ENCODE measurements around the gene PRKG1.
"Not testable (repeated sequence)": the region's sequence is repeated elsewhere in the genome, so short reads cannot be mapped to it uniquely, and the experiment has no call there.

The PRKG1 gene

DNA sequence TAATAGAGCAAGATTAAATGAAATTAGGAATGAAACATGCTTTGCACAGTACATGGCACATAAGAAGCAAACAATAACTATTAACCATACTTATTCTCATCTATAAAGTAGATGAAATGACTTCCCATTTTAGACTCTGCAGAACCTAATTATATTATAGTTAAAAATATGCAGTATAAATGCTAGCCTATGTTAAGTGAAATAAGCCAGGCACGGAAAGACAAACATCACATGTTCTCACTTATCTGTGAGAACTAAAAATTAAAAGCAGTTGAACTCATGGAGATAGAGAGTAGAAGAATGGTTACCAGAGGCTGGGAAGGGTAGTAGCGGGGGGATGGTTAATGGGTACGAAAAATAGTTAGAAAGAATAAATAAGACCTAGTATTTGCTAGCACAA is 247.0 kb downstream of the PRKG1 start:
- TF ChIP-seq, protein P1, sequence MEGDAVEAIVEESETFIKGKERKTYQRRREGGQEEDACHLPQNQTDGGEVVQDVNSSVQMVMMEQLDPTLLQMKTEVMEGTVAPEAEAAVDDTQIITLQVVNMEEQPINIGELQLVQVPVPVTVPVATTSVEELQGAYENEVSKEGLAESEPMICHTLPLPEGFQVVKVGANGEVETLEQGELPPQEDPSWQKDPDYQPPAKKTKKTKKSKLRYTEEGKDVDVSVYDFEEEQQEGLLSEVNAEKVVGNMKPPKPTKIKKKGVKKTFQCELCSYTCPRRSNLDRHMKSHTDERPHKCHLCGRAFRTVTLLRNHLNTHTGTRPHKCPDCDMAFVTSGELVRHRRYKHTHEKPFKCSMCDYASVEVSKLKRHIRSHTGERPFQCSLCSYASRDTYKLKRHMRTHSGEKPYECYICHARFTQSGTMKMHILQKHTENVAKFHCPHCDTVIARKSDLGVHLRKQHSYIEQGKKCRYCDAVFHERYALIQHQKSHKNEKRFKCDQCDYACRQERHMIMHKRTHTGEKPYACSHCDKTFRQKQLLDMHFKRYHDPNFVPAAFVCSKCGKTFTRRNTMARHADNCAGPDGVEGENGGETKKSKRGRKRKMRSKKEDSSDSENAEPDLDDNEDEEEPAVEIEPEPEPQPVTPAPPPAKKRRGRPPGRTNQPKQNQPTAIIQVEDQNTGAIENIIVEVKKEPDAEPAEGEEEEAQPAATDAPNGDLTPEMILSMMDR (IDR thresholded peaks at IDR 0.05; ENCODE audit: low read depth, low read length), result no peak
- no peak overlapping the region for H3K4me3 ChIP-seq (ENCODE audit: low read depth, low read length)

DNA sequence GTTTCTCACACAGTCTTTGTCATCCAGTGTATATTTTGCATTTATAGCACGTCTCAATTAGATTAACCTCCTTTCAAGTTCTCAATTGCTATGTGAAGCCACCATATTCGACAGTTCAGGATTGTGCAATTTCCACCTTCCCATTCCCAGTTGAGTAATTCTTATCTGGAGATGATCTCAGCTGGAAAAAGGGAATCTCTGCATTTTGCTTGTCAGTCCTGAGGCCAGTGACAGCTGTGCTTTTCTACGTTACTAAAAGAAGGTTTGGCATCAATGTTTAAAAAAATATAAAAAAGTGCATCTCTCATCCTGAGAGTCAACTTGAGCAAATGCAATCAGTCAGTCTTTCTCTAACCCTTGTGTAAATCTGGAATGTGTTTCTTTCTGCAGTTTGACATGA is 247.7 kb downstream of the PRKG1 start:
- H3K4me3 ChIP-seq (ENCODE audit: low read depth, low read length), result no peak overlapping the region
- TF ChIP-seq, protein P1 (IDR thresholded peaks at IDR 0.05; ENCODE audit: low read depth, low read length), result no peak

DNA sequence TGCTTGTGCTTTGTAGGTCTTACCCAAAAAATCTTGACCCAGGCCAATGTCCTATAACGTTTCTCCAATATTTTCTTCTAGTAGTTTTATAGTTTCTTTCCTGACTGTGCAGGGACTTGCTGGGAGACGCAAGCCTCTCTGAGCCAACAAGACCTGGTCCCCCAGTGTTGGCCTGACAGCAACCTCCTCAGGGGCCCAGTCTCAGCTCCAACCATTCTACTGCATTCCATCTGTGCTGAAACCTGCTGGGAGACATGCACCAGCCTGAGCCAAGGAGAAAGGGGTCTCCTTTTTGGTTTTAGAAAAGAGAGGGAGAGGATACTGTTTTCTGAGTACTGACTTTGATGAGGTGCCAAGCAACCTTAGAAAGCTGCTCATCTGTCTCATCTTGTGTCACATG is 251.4 kb downstream of the PRKG1 start:
- TF ChIP-seq, protein P1 (IDR thresholded peaks at IDR 0.05; ENCODE audit: low read depth, low read length), result no peak
- no peak overlapping the region for H3K4me3 ChIP-seq (ENCODE audit: low read depth, low read length)

DNA sequence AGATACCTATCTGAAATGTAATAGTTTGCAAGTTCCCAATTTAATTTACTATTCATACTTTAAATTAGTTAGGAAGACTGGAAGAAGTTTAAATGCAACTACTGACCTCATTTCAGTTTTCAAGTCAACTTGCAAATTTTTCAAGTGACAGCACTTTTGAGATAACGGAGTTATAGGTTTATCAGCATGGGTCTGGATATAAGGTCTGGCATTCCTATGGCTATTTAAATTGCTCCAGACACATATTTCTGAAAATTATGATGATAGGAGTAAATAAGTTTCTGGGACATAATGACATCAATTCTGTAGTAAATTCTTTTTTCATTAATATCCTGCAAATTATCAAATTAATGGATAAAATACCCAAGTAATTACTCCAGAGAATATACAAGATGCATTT is 251.9 kb downstream of the PRKG1 start:
- no peak overlapping the region for H3K4me3 ChIP-seq (ENCODE audit: low read depth, low read length)
- TF ChIP-seq, protein P1 (IDR thresholded peaks at IDR 0.05; ENCODE audit: low read depth, low read length), result no peak

DNA sequence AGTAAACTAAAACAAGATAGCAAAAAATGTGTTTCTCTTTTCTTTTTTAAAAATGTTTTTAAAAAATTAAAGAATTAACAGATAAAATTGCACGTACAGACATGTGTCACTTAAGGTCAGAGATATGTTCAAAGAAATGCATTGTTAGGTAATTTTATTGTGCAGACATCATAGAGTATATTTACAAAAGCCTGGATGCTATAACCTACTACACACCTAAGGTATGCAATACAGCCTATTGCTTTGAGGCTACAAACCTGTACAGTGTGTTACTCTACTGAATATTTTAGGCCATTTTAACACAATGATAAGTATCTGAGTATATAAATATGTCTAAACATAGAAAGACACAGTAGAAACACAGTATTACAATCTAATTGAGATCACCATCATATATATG is 253.1 kb downstream of the PRKG1 start:
- TF ChIP-seq, protein P1 (IDR thresholded peaks at IDR 0.05; ENCODE audit: low read depth, low read length), result no peak

DNA sequence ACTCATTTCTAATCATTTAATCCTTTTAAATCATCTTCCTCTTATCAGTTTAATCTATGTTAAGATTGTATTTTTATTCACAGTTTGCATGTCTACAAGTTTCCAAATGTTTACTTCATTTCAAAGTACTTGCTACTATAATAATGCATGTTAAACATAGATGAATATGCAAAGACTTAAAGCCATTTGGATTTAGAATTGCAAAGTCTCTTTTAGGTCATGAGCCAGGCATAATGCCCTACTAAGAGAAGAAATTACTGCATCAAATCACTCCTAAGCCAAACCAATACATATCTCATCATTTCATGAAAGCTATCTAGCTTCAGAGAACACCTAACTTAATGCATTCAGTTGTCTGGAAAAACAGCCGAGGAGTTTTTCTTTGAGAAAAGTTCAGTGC is 266.1 kb downstream of the PRKG1 start:
- TF ChIP-seq, protein P1 (IDR thresholded peaks at IDR 0.05; ENCODE audit: low read depth, low read length), result no peak
- no peak overlapping the region for H3K4me3 ChIP-seq (ENCODE audit: low read depth, low read length)

More for the DNA sequence above, 253.1 kb downstream of the PRKG1 start:
- no peak overlapping the region for H3K4me3 ChIP-seq (ENCODE audit: low read depth, low read length)

DNA sequence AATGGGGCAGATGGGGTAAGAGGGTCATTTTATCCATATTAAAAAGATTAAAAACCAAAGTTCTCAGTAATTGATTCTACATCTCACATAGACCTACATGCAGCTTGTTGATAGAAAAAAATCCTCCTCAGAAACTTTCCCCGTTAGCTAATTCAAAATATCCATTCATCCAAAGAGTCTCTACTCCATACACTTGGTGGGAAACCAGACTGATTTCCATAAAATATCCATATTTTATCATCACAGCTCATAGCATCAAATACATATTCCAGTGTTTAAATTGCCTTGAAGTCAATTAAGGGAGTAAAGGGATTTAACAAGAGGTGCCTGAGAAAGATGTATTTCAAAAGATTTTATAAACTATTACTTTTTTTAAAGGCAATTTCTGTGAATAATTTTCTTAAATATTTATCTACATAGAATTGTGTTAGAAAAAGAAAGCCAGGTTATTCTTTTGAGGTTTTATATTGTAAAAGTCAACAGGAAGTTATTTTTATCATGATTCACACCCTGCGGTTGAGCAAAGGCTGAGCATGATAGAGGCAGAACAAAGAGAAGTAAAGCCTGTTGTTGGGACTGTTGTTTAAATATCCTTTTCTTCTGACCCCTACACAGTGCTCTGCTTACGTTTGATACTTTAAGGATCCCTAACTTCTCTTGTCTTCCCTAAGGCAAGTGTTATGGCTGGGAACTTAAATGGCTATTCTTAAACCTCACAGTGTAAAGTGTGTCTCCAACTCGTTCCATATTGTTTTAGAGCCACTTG is 266.7 kb downstream of the PRKG1 start:
- TF ChIP-seq, protein P1 (IDR thresholded peaks at IDR 0.05; ENCODE audit: low read depth, low read length), result no peak
- H3K4me3 ChIP-seq (ENCODE audit: low read depth, low read length), result no peak overlapping the region

DNA sequence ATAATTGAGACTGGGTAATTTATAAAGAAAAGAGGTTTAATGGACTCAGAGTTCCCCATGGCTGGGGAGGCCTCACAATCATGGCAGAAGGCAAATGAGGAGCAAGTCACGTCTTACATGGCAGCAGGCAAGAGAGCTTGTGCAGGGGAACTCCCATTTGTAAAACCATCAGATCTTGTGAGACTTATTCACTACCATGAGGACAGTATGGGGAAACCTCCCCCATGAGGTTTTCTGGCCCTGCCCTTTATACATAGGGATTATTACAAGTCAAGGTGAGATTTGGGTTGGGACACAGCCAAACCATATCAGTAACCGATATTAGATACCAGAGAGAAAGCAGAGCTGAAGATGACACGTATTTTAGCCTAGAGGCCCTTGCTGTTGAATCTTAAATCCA is 267.5 kb downstream of the PRKG1 start:
- H3K4me3 ChIP-seq (ENCODE audit: low read depth, low read length), result not testable (repeated sequence)
